Stimulated activated CD4-positive, alpha-beta T cell treated with anti-CD3 and anti-CD28 coated beads, Interleukin-1b, Interleukin-23, amount 100 ng/mL, for 4 hours (primary cell): Measurements from ENCODE around the gene TMEM141.
"Not testable (repeated sequence)": the region's sequence is repeated elsewhere in the genome, so short reads cannot be mapped to it uniquely, and the experiment has no call there.

Experiments used
- DNase-seq, 2 donors: peaks; one replicate each; pipeline ENCODE4 v3.0.0-alpha.2; 2020; ENCODE audit warnings: low read depth in 2 of 2

TMEM141 gene

DNA sequence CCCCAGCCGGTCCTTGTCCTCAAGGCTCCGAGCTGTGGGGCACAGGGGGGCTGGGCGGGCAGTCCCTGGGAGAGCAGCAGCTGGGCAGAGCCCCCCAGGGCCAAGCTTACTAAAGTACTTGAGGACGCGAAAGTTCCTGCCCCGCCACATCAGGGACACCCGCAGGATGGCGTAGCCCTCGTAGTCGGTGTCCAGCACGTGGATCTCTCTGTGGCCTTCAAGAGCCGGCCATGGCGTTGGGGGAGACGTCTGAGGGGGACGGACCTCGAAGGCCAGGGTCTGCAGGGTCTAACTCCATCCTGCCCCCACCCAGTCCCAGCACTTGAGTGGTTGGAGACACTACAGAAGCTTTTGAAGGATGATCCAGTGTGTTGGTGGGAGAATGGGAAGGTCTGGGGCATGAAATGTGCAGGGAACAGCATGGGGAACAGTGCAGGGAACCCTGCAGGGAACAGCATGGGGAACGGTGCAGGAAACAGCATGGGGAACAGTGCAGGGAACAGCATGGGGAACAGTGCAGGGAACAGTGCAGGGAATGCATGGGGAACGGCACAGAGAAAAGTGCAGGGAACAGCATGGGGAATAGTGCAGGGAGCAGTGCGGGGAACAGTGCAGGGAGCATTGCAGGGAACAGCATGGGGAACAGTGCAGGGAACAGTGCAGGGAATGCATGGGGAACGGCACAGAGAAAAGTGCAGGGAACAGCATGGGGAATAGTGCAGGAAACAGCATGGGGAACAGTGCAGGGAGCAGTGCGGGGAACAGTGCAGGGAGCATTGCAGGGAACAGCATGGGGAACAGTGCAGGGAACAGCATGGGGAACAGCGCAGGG is 35.6 kb upstream of the TMEM141 start:
- DNase-seq, result not testable (repeated sequence)

DNA sequence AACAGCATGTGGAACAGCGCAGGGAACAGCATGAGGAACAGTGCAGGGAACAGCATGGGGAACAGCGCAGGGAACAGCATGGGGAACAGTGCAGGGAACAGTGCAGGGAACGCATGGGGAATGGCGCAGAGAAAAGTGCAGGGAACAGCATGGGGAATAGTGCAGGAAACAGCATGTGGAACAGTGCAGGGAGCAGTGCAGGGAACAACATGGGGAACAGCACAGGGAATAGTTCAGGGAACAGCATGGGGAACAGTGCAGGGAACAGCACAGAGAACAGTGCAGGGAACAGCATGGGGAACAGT is 35.1 kb upstream of the TMEM141 start:
- DNase-seq, result no peak

GRCh38 chr9:136756836-136757235 is 34.3 kb upstream of the TMEM141 start:
- DNase-seq, result no peak

DNA sequence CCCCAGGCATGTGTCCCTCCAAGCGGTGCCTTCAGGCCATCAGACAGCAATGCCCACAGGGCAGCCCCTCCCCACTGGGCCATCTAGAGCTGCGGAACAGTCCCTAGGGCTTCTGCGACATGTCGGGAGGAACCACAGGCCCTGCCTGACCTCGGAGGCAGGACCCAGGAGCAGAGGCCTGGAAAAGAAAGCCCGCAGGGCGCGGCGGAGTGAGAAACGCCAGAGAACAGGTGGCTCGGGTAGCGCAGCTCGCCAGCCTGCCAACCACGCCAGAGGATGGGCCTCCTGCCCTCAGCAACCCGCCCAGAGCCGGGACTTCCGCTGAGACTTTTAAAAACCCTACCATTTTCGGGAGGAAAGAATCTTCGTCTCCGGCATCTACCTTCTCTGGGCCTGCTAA is 33.8 kb upstream of the TMEM141 start:
- DNase-seq, result no peak

- DNase-seq, result no peak
Measured at GRCh38 chr9:136757751-136758140, 33.4 kb upstream of the TMEM141 start.

DNA sequence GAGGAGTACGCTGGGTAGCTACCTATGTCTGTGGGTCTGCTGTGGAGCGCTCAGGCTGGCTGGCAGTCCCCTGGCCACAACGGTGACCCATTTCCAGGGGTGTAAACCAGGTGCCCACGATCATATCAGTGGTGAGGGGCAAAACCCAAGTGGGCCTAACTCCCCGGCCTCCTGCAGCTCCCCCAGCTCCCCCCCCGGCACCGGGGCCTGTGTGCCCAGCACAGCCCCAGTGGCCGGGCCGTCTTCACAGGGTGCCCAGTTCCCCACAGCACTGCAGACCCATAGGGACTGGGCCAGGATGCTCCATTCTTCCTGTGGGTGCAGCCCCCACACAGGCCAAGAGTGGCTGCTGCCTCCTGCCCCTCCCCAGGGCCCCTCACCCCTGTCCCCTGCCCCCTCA is 32.1 kb upstream of the TMEM141 start:
- DNase-seq, result no peak

- no peak for DNase-seq
Measured at GRCh38 chr9:136759436-136760325, 31.5 kb upstream of the TMEM141 start.

GRCh38 chr9:136760424-136760823 is 30.7 kb upstream of the TMEM141 start:
- DNase-seq, result no peak

DNA sequence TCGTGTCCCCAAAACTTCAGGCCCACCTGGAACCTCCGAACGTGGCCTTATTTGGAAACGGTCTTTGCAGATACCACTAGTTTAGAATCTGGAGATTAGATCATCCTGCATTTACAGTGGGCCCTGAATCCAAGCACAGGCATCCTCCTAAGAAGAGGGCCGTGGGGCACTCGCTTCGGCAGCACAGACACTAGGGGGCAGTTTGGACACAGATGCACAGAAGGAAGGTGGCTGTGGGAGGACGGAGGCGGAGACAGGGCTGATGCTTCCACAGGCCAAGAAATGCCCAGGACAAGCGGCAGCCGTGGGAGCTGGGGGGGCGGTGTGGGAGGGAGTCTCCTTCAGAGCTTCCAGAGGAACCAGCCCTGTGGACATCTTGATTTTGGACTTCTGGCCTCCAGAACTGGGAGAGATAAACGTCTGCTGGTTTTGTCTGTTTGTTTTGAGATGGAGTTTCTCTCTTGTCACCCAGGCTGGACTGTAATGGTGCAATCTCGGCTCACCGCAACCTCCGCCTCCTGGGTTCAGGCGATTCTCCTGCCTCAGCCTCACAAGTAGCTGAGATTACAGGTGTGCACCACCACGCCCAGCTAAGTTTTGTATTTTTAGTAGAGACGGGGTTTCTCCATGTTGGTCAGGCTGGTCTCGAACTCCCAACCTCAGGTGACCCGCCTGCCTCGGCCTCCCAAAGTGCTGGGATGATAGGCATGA is 30.2 kb upstream of the TMEM141 start:
- peak in 1 of 2 donors; percentile 12 for DNase-seq

GRCh38 chr9:136761545-136761981 is 29.6 kb upstream of the TMEM141 start:
- no peak for DNase-seq

GRCh38 chr9:136762221-136762691 is 28.9 kb upstream of the TMEM141 start:
- no peak for DNase-seq

- DNase-seq, result peak in 1 of 2 donors; percentile 48
Measured at GRCh38 chr9:136762915-136763648, 28.1 kb upstream of the TMEM141 start.

DNA sequence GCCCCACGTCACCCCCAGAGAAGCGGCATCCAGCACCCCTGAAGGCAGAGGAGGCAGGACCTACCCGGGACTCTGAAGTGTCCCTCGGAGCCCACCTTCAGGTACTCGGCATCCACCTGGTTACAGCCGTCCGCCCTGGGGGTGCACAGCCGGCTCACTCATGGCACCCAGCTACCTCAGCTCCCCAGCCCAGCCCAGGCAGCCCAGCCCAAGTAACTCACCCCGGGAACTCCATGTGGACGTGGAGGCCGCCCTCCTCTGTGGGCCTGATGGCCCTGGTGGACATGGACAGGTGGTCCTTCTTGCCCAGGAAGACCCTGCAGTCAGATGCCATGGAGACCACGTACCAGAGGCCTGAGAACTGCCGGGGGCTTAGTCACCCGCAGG is 27.5 kb upstream of the TMEM141 start:
- DNase-seq, result no peak

DNA sequence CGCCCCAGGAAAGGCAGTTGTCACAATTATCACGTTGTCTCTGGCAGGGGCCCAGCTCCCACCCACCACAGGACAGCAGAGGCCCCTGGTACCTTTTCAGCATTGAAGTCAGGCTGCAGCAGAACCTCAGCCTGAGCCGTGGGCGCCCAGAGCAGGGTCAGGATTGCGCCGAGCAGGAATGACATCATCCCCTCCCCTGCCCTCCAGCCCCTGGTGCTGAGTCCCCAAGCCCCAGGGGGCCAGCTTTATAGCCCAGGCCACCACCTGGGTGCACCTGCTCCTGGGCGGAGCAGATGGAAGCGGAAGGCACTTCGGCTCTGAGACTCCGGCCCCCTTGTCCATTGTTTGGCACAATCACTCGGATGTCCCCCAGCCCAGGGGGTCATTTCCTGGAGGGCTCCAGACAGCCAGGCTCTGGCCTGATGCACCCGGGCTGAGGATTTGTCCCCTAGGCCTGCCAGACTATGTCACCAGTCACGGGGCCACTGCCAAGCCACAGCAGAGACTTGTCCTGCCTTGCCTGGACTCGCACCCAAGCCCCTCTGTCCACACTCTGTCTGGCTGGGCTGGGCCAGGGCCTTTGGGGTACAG is 26.7 kb upstream of the TMEM141 start, which contains the start of gene LCN15:
Gene LCN15 (minus strand): TSS at position 218 of the 591 bp plus-strand sequence. CDS start 30 bp downstream, at position 188.
- DNase-seq, result no peak

DNA sequence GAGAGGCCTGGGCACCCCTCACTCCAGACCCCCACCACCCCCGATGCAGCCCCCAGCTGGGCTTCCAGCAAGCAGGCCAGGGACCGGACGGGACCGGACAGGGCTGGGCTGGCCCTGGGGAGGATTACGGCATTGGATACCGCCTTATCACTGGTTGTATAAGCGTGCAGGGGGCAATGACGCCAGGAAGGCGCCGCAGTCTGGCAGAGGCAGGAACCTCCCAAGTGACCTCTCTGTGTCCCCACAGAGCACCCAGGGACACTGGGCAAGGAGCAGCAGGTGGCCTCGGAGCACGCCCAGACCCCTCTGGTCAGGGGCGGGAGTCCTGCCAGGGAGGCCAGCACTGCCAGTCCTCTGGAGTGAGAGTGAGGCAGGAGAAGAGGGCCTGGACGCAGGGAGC is 26.1 kb upstream of the TMEM141 start:
- DNase-seq, result no peak

GRCh38 chr9:136765745-136766409 is 25.3 kb upstream of the TMEM141 start:
- DNase-seq, result not testable (repeated sequence)

DNA sequence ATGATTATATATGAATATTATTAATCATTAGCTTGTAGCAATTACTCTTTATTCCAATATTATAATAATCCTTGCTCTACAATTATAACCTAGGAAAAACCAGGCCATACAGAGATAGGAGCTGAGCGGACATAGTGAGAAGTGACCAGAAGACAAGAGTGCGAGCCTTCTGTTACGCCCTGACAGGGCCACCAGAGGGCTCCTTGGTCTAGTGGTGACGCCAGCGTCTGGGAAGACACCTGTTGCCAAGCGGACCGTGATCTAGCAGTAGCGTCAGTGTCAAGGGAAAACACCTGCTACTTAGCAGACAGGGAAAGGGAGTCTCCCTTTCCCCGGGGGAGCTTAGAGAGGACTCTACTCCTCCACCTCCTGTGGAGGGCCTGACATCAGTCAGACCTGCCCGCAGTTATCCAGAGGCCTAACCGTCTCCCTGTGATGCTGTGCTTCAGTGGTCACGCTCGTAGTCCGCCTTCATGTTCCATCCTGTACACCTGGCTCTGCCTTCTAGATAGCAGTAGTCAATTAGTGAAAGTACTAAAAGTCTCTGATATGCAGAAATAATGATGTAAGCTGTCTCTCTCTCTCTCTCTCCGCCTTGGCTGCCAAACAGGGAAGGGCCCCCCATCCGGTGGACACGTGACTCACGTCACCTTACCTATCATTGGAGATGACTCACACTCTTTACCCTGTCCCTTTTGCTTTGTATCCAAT is 24.6 kb upstream of the TMEM141 start:
- DNase-seq, result peak in 1 of 2 donors; percentile 31

DNA sequence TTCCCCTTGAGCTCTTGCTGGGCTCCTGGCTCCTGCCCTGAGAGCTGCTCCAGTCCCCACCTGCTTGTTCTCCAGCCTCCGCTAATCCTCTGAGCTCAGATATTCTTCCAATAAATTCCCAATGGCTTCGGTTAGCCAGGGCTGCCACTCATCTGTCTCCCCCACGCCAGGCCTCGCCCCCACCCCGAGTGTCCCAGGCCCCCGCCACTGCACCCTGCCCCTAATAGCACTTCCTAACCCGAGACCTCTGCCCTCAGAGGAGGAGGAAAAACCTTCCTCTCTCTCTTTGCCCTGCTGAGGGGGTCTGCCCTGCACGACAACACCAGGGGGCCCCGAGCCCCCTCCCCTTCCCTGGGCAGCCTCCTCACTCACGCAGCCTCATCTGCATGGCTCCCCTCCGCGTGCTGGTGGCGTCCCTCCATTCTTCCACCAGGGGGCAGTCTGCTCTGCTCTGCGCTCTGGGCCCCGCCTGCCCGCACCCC is 21.4 kb upstream of the TMEM141 start:
- peak; percentile 37 to 49 for DNase-seq

DNA sequence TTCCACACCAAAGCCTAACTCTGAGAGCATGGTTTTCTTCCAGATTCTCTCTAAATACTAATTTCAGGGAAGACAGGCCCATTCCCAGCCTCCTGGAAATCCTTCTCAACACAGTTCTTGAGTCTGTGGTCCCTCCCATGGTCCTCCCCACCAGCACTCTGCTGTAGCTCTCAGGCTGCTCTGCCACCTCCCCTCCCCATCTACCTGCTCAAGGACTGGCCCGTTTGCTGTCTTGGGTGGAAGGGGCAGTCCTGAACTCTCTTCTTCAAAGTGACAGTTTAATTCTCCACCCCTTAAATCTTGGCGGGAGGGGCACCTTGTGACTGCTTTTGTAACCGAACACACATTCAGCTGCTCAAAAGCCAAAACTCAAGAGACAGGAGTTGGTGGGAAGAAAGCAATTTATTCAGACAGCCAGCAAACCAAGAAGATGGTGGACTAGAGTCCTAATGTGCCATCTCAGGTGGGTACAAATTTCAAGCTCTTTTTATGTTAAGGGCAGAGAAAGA is 19.2 kb upstream of the TMEM141 start:
- DNase-seq, result no peak
